ENCODE measurements around the gene SLC17A2. TPM values are rescaled to one million over a fixed set of nuclear protein-coding genes. Genes with fewer than 3 reads are reported as not detected.
"Not testable (repeated sequence)": the region's sequence is repeated elsewhere in the genome, so short reads cannot be mapped to it uniquely, and the experiment has no call there.

SLC17A2 gene
- total and polyA plus RNA-seq, 10 donors: not detected

DNA sequence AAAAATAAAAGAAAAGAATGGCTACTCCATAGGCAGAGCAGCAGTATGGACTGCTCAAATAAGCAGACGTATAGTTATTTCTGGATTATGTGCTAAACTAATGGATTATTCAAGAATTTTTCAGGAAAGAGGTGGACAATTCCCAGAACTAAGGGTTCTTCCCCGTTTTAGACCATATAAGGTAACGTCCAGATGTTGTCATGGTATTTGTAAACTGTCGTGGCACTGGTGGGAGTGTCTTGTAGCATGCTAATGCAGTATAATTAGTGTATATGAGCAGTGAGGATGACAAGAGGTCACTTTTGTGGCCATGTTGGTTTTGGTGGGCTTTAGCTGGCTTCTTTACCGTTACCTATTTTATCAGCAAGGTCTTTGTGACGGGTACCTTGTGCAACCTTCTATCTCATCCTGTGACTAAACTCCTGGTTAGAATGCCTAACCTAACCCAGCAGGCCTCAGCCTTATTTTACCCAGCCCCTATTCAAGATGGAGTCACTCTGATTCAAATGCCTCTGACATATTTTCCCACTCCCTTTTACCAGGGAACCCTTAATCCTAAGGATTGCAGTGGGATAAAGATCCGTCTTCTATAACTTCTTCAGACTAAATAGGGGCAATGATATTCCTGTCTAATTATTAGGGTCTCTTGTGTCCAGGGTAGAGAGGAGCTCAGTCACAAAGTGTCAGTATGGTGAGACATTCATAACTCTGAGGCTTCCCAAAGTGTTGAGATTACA, 21.0 kb upstream of the SLC17A2 start:
- intact Hi-C loops (cut with DNase I; ENCODE audit: low total_unique reads): no loop called here
- no peak overlapping the region for H3K4me3 ChIP-seq
- H3K36me3 ChIP-seq: no peaks in the 10 kb centered on the region
- no peaks in the 10 kb centered on the region for H3K27me3 ChIP-seq (replicated peaks in 1 of 7)
- TF ChIP-seq POLR2AphosphoS5 (IDR thresholded peaks at IDR 0.05): no peak
- no peak for TF ChIP-seq POLR2A (IDR thresholded peaks at IDR 0.05)
- TF ChIP-seq, protein P1, sequence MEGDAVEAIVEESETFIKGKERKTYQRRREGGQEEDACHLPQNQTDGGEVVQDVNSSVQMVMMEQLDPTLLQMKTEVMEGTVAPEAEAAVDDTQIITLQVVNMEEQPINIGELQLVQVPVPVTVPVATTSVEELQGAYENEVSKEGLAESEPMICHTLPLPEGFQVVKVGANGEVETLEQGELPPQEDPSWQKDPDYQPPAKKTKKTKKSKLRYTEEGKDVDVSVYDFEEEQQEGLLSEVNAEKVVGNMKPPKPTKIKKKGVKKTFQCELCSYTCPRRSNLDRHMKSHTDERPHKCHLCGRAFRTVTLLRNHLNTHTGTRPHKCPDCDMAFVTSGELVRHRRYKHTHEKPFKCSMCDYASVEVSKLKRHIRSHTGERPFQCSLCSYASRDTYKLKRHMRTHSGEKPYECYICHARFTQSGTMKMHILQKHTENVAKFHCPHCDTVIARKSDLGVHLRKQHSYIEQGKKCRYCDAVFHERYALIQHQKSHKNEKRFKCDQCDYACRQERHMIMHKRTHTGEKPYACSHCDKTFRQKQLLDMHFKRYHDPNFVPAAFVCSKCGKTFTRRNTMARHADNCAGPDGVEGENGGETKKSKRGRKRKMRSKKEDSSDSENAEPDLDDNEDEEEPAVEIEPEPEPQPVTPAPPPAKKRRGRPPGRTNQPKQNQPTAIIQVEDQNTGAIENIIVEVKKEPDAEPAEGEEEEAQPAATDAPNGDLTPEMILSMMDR (IDR thresholded peaks at IDR 0.05 in 8 of 11, conservative IDR thresholded peaks at IDR 0.05 in 3 of 11): no peak
- 58 to 82% (median 76%) methylated on average over 7 of the region's 7 CpGs for WGBS, 5 donors
- no peak overlapping the region for H3K27ac ChIP-seq
- no peaks in the 10 kb centered on the region for H3K9me3 ChIP-seq
- DNase-seq: no peak
- no peaks in the 10 kb centered on the region for H3K4me1 ChIP-seq

DNA sequence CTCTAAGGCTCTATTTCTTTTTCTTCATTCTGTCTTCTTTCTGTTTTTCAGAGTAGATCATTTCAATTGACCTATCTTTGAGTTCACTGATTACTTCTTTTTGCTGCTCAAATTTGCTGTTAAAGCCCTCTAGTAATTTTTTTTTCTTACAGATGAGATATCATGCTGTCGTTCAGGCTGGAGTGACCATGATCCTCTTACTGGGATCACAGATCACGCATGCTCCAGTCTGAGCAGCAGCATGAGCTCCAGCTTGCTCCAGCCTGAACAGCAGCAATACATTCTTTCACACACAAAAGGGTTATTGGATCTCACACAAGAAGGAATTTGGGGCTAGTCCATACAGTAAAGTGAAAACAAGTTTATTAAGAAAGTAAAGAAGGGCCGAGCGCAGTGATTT, 19.8 kb upstream of the SLC17A2 start:
- intact Hi-C loops (cut with DNase I; ENCODE audit: low total_unique reads): no loop called here
- no peaks in the 10 kb centered on the region for H3K36me3 ChIP-seq
- TF ChIP-seq POLR2A (IDR thresholded peaks at IDR 0.05): no peak
- TF ChIP-seq, protein P1 (IDR thresholded peaks at IDR 0.05 in 8 of 11, conservative IDR thresholded peaks at IDR 0.05 in 3 of 11): no peak
- TF ChIP-seq POLR2AphosphoS5 (IDR thresholded peaks at IDR 0.05): no peak
- H3K4me1 ChIP-seq: no peaks in the 10 kb centered on the region
- H3K27me3 ChIP-seq (replicated peaks in 1 of 7): no peaks in the 10 kb centered on the region
- H3K9me3 ChIP-seq: peaks cover 0 to 8% (median 0%) of the 10 kb centered on the region in 8 donors
- WGBS, 5 donors: 76 to 94% (median 89%) methylated on average over 4 of the region's 4 CpGs
- H3K4me3 ChIP-seq: no peak overlapping the region
- H3K27ac ChIP-seq: no peak overlapping the region
- no peak for DNase-seq

DNA sequence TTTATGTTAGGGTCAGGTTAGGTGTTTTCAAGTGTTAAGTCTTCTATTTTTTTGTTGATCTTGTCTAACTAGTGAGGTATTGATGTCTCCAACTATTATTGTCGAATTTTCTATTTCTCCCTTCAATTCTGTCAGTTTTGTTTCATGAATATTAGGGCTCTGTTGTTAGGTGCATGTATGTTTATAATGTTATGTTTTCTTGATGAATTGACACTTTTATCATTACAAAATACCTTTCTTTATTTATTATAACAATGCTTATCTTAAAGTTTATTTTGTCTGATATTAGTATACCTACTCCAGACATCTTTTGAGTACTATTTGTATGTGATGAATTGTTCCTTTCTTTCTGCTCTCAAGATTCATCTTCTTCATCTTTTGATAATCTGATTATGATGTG, 19.2 kb upstream of the SLC17A2 start:
- H3K4me3 ChIP-seq: no peak overlapping the region
- no peak for TF ChIP-seq POLR2AphosphoS5 (IDR thresholded peaks at IDR 0.05)
- TF ChIP-seq, protein P1 (IDR thresholded peaks at IDR 0.05 in 8 of 11, conservative IDR thresholded peaks at IDR 0.05 in 3 of 11): no peak
- TF ChIP-seq POLR2A (IDR thresholded peaks at IDR 0.05): no peak
- H3K9me3 ChIP-seq: peaks cover 0 to 8% (median 0%) of the 10 kb centered on the region in 8 donors
- H3K27ac ChIP-seq: no peak overlapping the region
- intact Hi-C loops (cut with DNase I; ENCODE audit: low total_unique reads): no loop called here
- WGBS, 5 donors: 55 to 95% (median 88%) methylated on average over 1 of the region's 1 CpG
- H3K36me3 ChIP-seq: no peaks in the 10 kb centered on the region
- no peak for DNase-seq
- H3K27me3 ChIP-seq (replicated peaks in 1 of 7): no peaks in the 10 kb centered on the region
- H3K4me1 ChIP-seq: no peaks in the 10 kb centered on the region

DNA sequence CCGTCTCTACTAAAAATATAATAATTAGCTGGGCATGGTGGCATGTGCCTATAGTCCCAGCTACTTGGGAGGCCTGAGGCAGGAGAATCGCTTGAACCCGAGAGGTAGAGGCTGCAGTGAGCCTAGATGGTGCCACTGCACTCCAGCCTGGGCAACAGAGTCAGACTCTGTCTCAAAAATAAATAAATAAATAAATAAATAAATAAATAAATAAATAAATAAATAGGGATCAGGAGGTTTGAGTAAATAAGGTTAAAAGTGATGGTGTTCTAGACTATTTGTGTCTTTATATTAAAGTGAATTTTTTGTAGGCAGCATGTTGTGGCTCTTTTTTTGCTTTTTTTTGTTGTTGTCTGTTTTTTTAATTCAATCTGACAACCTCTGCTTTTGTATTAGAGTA, 17.0 kb upstream of the SLC17A2 start:
- H3K4me3 ChIP-seq; H3K4me1 ChIP-seq; H3K9me3 ChIP-seq; intact Hi-C loops (cut with DNase I; ENCODE audit: low total_unique reads); H3K36me3 ChIP-seq; DNase-seq; H3K27me3 ChIP-seq (replicated peaks in 1 of 7); H3K27ac ChIP-seq: not testable (repeated sequence)
- WGBS, 5 donors: 93 to 98% (median 97%) methylated on average over 3 of the region's 3 CpGs

Data from spleen (tissue), 11 donors.